ENCODE measurements around the gene MAPKAPK5. TPM values are rescaled to one million over a fixed set of nuclear protein-coding genes. Genes with fewer than 3 reads are reported as not detected.
"Not testable (repeated sequence)": the region's sequence is repeated elsewhere in the genome, so short reads cannot be mapped to it uniquely, and the experiment has no call there.

The MAPKAPK5 gene
- polyA plus RNA-seq, 2 donors: 10.2 to 18.2 TPM

- WGBS, 2 donors: 94 to 100% methylated on average over 1 of the region's 1 CpG
- Histone ChIP-seq H3K36me3 (ENCODE audit: control insufficient read depth in 2 of 2, insufficient read depth in 2 of 2, low read length in 1 of 2) (no peaks in the 10 kb centered on the region), H3K4me1 (ENCODE audit: control insufficient read depth in 2 of 2, insufficient read depth in 2 of 2, low read length in 1 of 2) (no peaks in the 10 kb centered on the region), H3K27ac (ENCODE audit: low read depth in 2 of 2, low read length in 1 of 2) (no peak overlapping the region), H3K27me3 (ENCODE audit: control insufficient read depth in 1 of 2, insufficient read depth in 2 of 2, low read length in 2 of 2) (no peaks in the 10 kb centered on the region), H3K9me3 (ENCODE audit: control insufficient read depth in 2 of 2, insufficient read depth in 1 of 2, low read depth in 1 of 2, low read length in 1 of 2) (no peaks in the 10 kb centered on the region), H3K4me3 (ENCODE audit: low read depth in 1 of 2, low read length in 2 of 2) (no peak overlapping the region)
These were observed 101.9 kb downstream of the MAPKAPK5 start for GRCh38 chr12:111943929-111944328.

- not testable (repeated sequence) for H3K36me3 ChIP-seq (ENCODE audit: control insufficient read depth in 2 of 2, insufficient read depth in 2 of 2, low read length in 1 of 2); H3K27ac ChIP-seq (ENCODE audit: low read depth in 2 of 2, low read length in 1 of 2); H3K27me3 ChIP-seq (ENCODE audit: control insufficient read depth in 1 of 2, insufficient read depth in 2 of 2, low read length in 2 of 2); H3K9me3 ChIP-seq (ENCODE audit: control insufficient read depth in 2 of 2, insufficient read depth in 1 of 2, low read depth in 1 of 2, low read length in 1 of 2); H3K4me3 ChIP-seq (ENCODE audit: low read depth in 1 of 2, low read length in 2 of 2); H3K4me1 ChIP-seq (ENCODE audit: control insufficient read depth in 2 of 2, insufficient read depth in 2 of 2, low read length in 1 of 2)
- WGBS, 2 donors: 77 to 84% methylated on average over 3 of the region's 3 CpGs
These were observed 109.1 kb downstream of the MAPKAPK5 start for GRCh38 chr12:111950961-111951676.

Other genes with a start within 250 kb of the MAPKAPK5 start
- gene ATXN2, start 242.9 kb upstream of the MAPKAPK5 start, polyA plus RNA-seq: 10 to 100 TPM; 10.0 to 18.0 TPM
- gene BRAP, start 156.3 kb upstream of the MAPKAPK5 start, polyA plus RNA-seq: 1 to 10 TPM; 7.6 to 8.5 TPM
- gene ACAD10, start 156.2 kb upstream of the MAPKAPK5 start, polyA plus RNA-seq: 10 to 100 TPM in 1 of 2 donors, 1 to 10 TPM in 1; 8.2 to 18.3 TPM
- 100 to 1,000 TPM in 1 of 2 donors, 10 to 100 TPM in 1; 83.9 to 148 TPM for gene ALDH2, start 75.3 kb upstream of the MAPKAPK5 start, polyA plus RNA-seq
- 1 to 10 TPM; 3.3 to 4.2 TPM for gene TMEM116, start 170.9 kb downstream of the MAPKAPK5 start, polyA plus RNA-seq
- gene ERP29, start 171.2 kb downstream of the MAPKAPK5 start, polyA plus RNA-seq: 100 to 1,000 TPM in 1 of 2 donors, 10 to 100 TPM in 1; 53.9 to 102 TPM